Sigmoid colon (tissue), 7 donors: ENCODE data around the gene NUMBL. TPM values are rescaled to one million over a fixed set of nuclear protein-coding genes. Genes with fewer than 3 reads are reported as not detected.

ENCODE experiments used
- DNase-seq: peaks from one replicate; pipeline ENCODE4 v3.0.0-alpha.2; 2019
- H3K27ac ChIP-seq, 4 donors: fragments of 200-600 bp; sonication (generic); one replicate each; pipeline ENCODE4 v1.5.1; 2016 to 2019; ENCODE audit warnings: mild to moderate bottlenecking in 1 of 4
- H3K27me3 ChIP-seq, 3 donors: fragments of 200-600 bp; sonication (generic); one replicate each; pipeline ENCODE4 v1.5.1; 2019; ENCODE audit warnings: mild to moderate bottlenecking in 1 of 3
- H3K36me3 ChIP-seq, 4 donors: fragments of 200-600 bp; sonication (generic); one replicate each; pipeline ENCODE4 v1.5.1; 2016 to 2019
- H3K4me1 ChIP-seq, 4 donors: fragments of 200-600 bp; sonication (generic); one replicate each; pipeline ENCODE4 v1.5.1; 2017 to 2019
- H3K4me3 ChIP-seq, 4 donors: fragments of 200-600 bp; sonication (generic); one replicate each; pipeline ENCODE4 v1.5.1; 2017 to 2019; ENCODE audit warnings: mild to moderate bottlenecking in 2 of 4, moderate library complexity in 1 of 4
- H3K9me3 ChIP-seq, 4 donors: fragments of 200-600 bp in 3 of 4; sonication (generic) in 3 of 4; one replicate each; pipeline versions ENCODE4 v1.5.1 to v1.6.1; 2013 to 2019
- CTCF ChIP-seq, 4 experiments: fragments of 450-650 bp in 3 of 4; fragments of 200-600 bp in 1 of 4; IDR thresholded peaks; one replicate each; pipeline ENCODE4 v1.5.1; 2016 to 2019; ENCODE audit warnings: antibody characterized with exemption in 4 of 4, mild to moderate bottlenecking in 3 of 4, moderate library complexity in 2 of 4
- EP300 ChIP-seq, 4 donors: sonication (generic); formaldehyde crosslinking; IDR thresholded peaks; one replicate each; pipeline ENCODE4 v1.6.1; 2017; ENCODE audit warnings: antibody characterized with exemption in 4 of 4
- POLR2A ChIP-seq, 2 donors: fragments of 450-650 bp; IDR thresholded peaks; one replicate each; pipeline ENCODE4 v1.6.1; 2016; ENCODE audit warnings: antibody characterized with exemption in 2 of 2, mild to moderate bottlenecking in 2 of 2, moderate library complexity in 2 of 2
- POLR2AphosphoS5 ChIP-seq, 4 donors: sonication (generic); formaldehyde crosslinking; IDR thresholded peaks; one replicate each; pipeline ENCODE4 v1.6.1; 2017; ENCODE audit warnings: antibody characterized with exemption in 4 of 4
- WGBS, 2 donors: extraction: QIAGEN DNeasy Blood & Tissue Kit; methylation state at CpG; one replicate each; pipeline ENCODE4 v1.1.7; 2013; 5-methylcytosine and 5-hydroxymethylcytosine counted together
- intact Hi-C: fragments of 100-400 bp; cut with DNase I; formaldehyde crosslinking; loops from one replicate; pipeline ENCODE4 v1.15.1; 2023
- polyA plus RNA-seq, 3 donors: library from polyadenylated mRNA; stranded (reverse); fragments of 200-250 nt; gene quantifications; one replicate each; pipeline ENCODE4 v1.2.3, GENCODE V29; 2013
- total RNA-seq, 4 donors: library from RNA; depleted of rRNA; stranded (reverse); fragments of >200 nt; gene quantifications; one replicate each; pipeline ENCODE4 v1.1.0, GENCODE V29; 2016
- donor health status: healthy with polysubstance abuse.
- donor health status: Bipolar disorder and iron deficiency.
- donor health status: healthy.

The NUMBL gene
- total RNA-seq: 10 to 100 TPM; 21.9 to 38.2 (median 25.0) TPM
- polyA plus RNA-seq: 10 to 100 TPM in 1 of 3 donors, 1 to 10 TPM in 2; 3.0 to 13.7 (median 9.6) TPM

- peaks cover 0 to 43% (median 36%) of the 10 kb centered on the region in 4 donors for H3K4me1 ChIP-seq
- peak within 1 kb of the TSS; percentile 91 to 95 (median 94) for H3K27ac ChIP-seq
- no peaks in the 10 kb centered on the region for H3K27me3 ChIP-seq
- peak within 1 kb of the TSS; percentile 46 to 90 (median 78) for H3K4me3 ChIP-seq
- DNase-seq: no peak
- intact Hi-C loops: loop anchor here (1.0 kb wide), 1 partner anchor 24 kb away; no protein-coding TSS in a partner anchor
- TF ChIP-seq EP300 (IDR thresholded peaks at IDR 0.05) (no peak), POLR2A (IDR thresholded peaks at IDR 0.05) (no peak), POLR2AphosphoS5 (IDR thresholded peaks at IDR 0.05) (peak; percentile 51 to 82 (median 78)), CTCF (IDR thresholded peaks at IDR 0.05) (no peak)
- WGBS, 2 donors: 5 to 6% methylated on average over 50 of the region's 50 CpGs
- H3K9me3 ChIP-seq: no peaks in the 10 kb centered on the region
- H3K36me3 ChIP-seq: peaks cover 0 to 47% (median 15%) of the 10 kb centered on the region in 4 donors
Observed at GRCh38 chr19:40690050-40690692, at the start of gene NUMBL. NUMBL (minus strand) TSS chr19:40690651; CDS start chr19:40690483, 168 bp downstream.

- WGBS, 2 donors: 83 to 88% methylated on average over 22 of the region's 22 CpGs
- TF ChIP-seq POLR2AphosphoS5 (IDR thresholded peaks at IDR 0.05) (no peak), POLR2A (IDR thresholded peaks at IDR 0.05) (no peak), EP300 (IDR thresholded peaks at IDR 0.05) (no peak), CTCF (IDR thresholded peaks at IDR 0.05) (no peak)
- DNase-seq: no peak
- Histone ChIP-seq H3K4me3 (no peak overlapping the region), H3K27me3 (no peaks in the 10 kb centered on the region), H3K9me3 (no peaks in the 10 kb centered on the region), H3K27ac (peak overlapping the region; percentile 45 to 67 (median 56)), H3K36me3 (peaks cover 25 to 62% (median 49%) of the 10 kb centered on the region in 4 donors), H3K4me1 (peaks cover 0 to 16% (median 0%) of the 10 kb centered on the region in 4 donors)
- intact Hi-C loops: no loop called here
Observed at GRCh38 chr19:40739030-40739839, 48.8 kb upstream of the NUMBL start.

- Histone ChIP-seq H3K27me3 (no peaks in the 10 kb centered on the region), H3K27ac (no peak overlapping the region), H3K36me3 (peaks cover 34 to 83% (median 62%) of the 10 kb centered on the region in 4 donors), H3K4me1 (peaks cover 0 to 16% (median 0%) of the 10 kb centered on the region in 4 donors), H3K9me3 (no peaks in the 10 kb centered on the region), H3K4me3 (no peak overlapping the region)
- WGBS, 2 donors: 89 to 94% methylated on average over 9 of the region's 9 CpGs
- DNase-seq: no peak
- intact Hi-C loops: no loop called here
- no peak for TF ChIP-seq CTCF (IDR thresholded peaks at IDR 0.05)
- no peak for TF ChIP-seq EP300 (IDR thresholded peaks at IDR 0.05)
- no peak for TF ChIP-seq POLR2AphosphoS5 (IDR thresholded peaks at IDR 0.05)
- TF ChIP-seq POLR2A (IDR thresholded peaks at IDR 0.05): no peak
Observed at GRCh38 chr19:40737102-40737644, 46.7 kb upstream of the NUMBL start.

GRCh38 chr19:40736661-40737060 lies 46.2 kb upstream of the NUMBL start:
- peaks cover 0 to 16% (median 0%) of the 10 kb centered on the region in 4 donors for H3K4me1 ChIP-seq
- intact Hi-C loops: no loop called here
- WGBS, 2 donors: 87 to 92% methylated on average over 9 of the region's 9 CpGs
- H3K27ac ChIP-seq: no peak overlapping the region
- no peak overlapping the region for H3K4me3 ChIP-seq
- H3K27me3 ChIP-seq: no peaks in the 10 kb centered on the region
- H3K36me3 ChIP-seq: peaks cover 34 to 88% (median 63%) of the 10 kb centered on the region in 4 donors
- DNase-seq: no peak
- H3K9me3 ChIP-seq: no peaks in the 10 kb centered on the region
- TF ChIP-seq POLR2AphosphoS5 (IDR thresholded peaks at IDR 0.05) (no peak), CTCF (IDR thresholded peaks at IDR 0.05) (no peak), POLR2A (IDR thresholded peaks at IDR 0.05) (no peak), EP300 (IDR thresholded peaks at IDR 0.05) (no peak)
